ENCODE measurements around the gene DLX1.

GRCh38 chr2:172052000-172052983 lies 33.0 kb upstream of the DLX1 start:
- no peak for TF ChIP-seq CTCF (IDR thresholded peaks at IDR 0.05)
- no peak for TF ChIP-seq POLR2A (IDR thresholded peaks at IDR 0.05)

Measured in lower leg skin (tissue), 3 donors.